Tibial nerve (tissue), 4 donors: Measurements from ENCODE around the gene TXNDC12.

Experiments
- CTCF ChIP-seq, 5 experiments: fragments of 200-600 bp in 3 of 5; fragments of 450-650 bp in 2 of 5; sonication (generic) in 3 of 5; IDR thresholded peaks; one replicate each; pipeline ENCODE4 v1.5.1; 2016 to 2019; ENCODE audit warnings: antibody characterized with exemption in 5 of 5, mild to moderate bottlenecking in 3 of 5, moderate library complexity in 2 of 5
- EP300 ChIP-seq, 2 donors: sonication (generic); formaldehyde crosslinking; IDR thresholded peaks; one replicate each; pipeline ENCODE4 v1.6.1; 2017; ENCODE audit warnings: antibody characterized with exemption in 2 of 2, mild to moderate bottlenecking in 1 of 2
- POLR2A ChIP-seq, 2 donors: fragments of 450-650 bp; IDR thresholded peaks; one replicate each; pipeline ENCODE4 v1.6.1; 2017; ENCODE audit warnings: antibody characterized with exemption in 2 of 2, mild to moderate bottlenecking in 2 of 2, moderate library complexity in 2 of 2

- TF ChIP-seq CTCF (IDR thresholded peaks at IDR 0.05), result no peak
- TF ChIP-seq POLR2A (IDR thresholded peaks at IDR 0.05), result no peak
- no peak for TF ChIP-seq EP300 (IDR thresholded peaks at IDR 0.05)
These were observed 22.7 kb downstream of the TXNDC12 start for GRCh38 chr1:52032124-52032784.
